Neutrophil (primary cell): Measurements from ENCODE around the gene PLCH2.

Experiments
- H3K27ac ChIP-seq: fragments of 200-600 bp; sonication (generic); 2 replicates; pipeline ENCODE4 v1.5.1; 2016; ENCODE audit warnings: mild to moderate bottlenecking, moderate library complexity
- H3K27me3 ChIP-seq: fragments of 200-600 bp; sonication (generic); 2 replicates; pipeline ENCODE4 v1.6.0; 2016; ENCODE audit warnings: mild to moderate bottlenecking
- H3K36me3 ChIP-seq: fragments of 200-600 bp; sonication (generic); 2 replicates; pipeline ENCODE4 v1.5.1; 2017
- H3K4me1 ChIP-seq, 2 experiments: fragments of 200-600 bp in 1 of 2; sonication (generic) in 1 of 2; 1 replicate in 1 of 2; 2 replicates in 1 of 2; pipeline versions ENCODE4 v1.5.1 to v1.6.1; 2013 to 2016; ENCODE audit warnings: low read depth in 1 of 2, low read length in 1 of 2, mild to moderate bottlenecking in 1 of 2, moderate library complexity in 1 of 2; ENCODE audit not compliant: control insufficient read depth in 1 of 2, insufficient read depth in 1 of 2
- H3K4me3 ChIP-seq, 2 experiments: fragments of 200-600 bp in 1 of 2; sonication (generic) in 1 of 2; 1 replicate in 1 of 2; 2 replicates in 1 of 2; pipeline ENCODE4 v1.5.1; 2013 to 2016; ENCODE audit warnings: low read depth in 1 of 2, low read length in 1 of 2, mild to moderate bottlenecking in 1 of 2, moderate library complexity in 1 of 2
- H3K9me3 ChIP-seq: fragments of 200-600 bp; sonication (generic); 2 replicates; pipeline ENCODE4 v1.5.1; 2016
- CTCF ChIP-seq: fragments of 200-600 bp; sonication (generic); IDR thresholded peaks from 2 replicates; pipeline ENCODE4 v1.5.1; 2016; ENCODE audit warnings: antibody characterized with exemption

The PLCH2 gene

GRCh38 chr1:2528016-2528415 is 51.9 kb downstream of the PLCH2 start:
- no peak for TF ChIP-seq CTCF
- no peak overlapping the region for H3K4me3 ChIP-seq
- no peaks in the 10 kb centered on the region for H3K36me3 ChIP-seq
- H3K27me3 ChIP-seq: peaks cover 64% of the 10 kb centered on the region
- H3K9me3 ChIP-seq: no peaks in the 10 kb centered on the region
- H3K4me1 ChIP-seq: peaks cover 26 to 34% of the 10 kb centered on the region in 2 experiments
- H3K27ac ChIP-seq: no peak overlapping the region

- Histone ChIP-seq H3K27ac (no peak overlapping the region), H3K4me3 (no peak overlapping the region), H3K27me3 (peaks cover 70% of the 10 kb centered on the region), H3K36me3 (no peaks in the 10 kb centered on the region), H3K4me1 (peaks cover 26 to 34% of the 10 kb centered on the region in 2 experiments), H3K9me3 (no peaks in the 10 kb centered on the region)
- no peak for TF ChIP-seq CTCF
Observed at GRCh38 chr1:2528611-2528965, 52.5 kb downstream of the PLCH2 start.

- Histone ChIP-seq H3K27me3 (peaks cover 75% of the 10 kb centered on the region), H3K4me1 (peaks cover 22 to 34% of the 10 kb centered on the region in 2 experiments), H3K4me3 (no peak overlapping the region), H3K36me3 (no peaks in the 10 kb centered on the region), H3K27ac (no peak overlapping the region), H3K9me3 (no peaks in the 10 kb centered on the region)
- TF ChIP-seq CTCF: no peak
Observed at GRCh38 chr1:2528966-2529783, 53.1 kb downstream of the PLCH2 start.

GRCh38 chr1:2529784-2530512 is 53.9 kb downstream of the PLCH2 start, which contains the start of gene HES5:
TSS of gene HES5 (minus strand) at chr1:2530263. CDS start at chr1:2530164, 99 bp downstream.
- H3K4me3 ChIP-seq: no peak within 1 kb of the TSS
- no peak within 1 kb of the TSS for H3K27ac ChIP-seq
- no peaks in the 10 kb centered on the region for H3K9me3 ChIP-seq
- peaks cover 83% of the 10 kb centered on the region for H3K27me3 ChIP-seq
- H3K36me3 ChIP-seq: no peaks in the 10 kb centered on the region
- peaks cover 15 to 30% of the 10 kb centered on the region in 2 experiments for H3K4me1 ChIP-seq
- no peak for TF ChIP-seq CTCF

GRCh38 chr1:2530513-2531361 is 54.6 kb downstream of the PLCH2 start:
- no peaks in the 10 kb centered on the region for H3K9me3 ChIP-seq
- H3K27ac ChIP-seq: no peak overlapping the region
- no peak for TF ChIP-seq CTCF
- no peak overlapping the region for H3K4me3 ChIP-seq
- peaks cover 7 to 22% of the 10 kb centered on the region in 2 experiments for H3K4me1 ChIP-seq
- peaks cover 91% of the 10 kb centered on the region for H3K27me3 ChIP-seq
- H3K36me3 ChIP-seq: no peaks in the 10 kb centered on the region
